ENCODE measurements around the gene TLX2. TPM values are rescaled to one million over a fixed set of nuclear protein-coding genes. Genes with fewer than 3 reads are reported as not detected.

The TLX2 gene
- total and polyA plus RNA-seq, 2 of the 13 experiments (the other 11 are each of a cell fraction or from before 2014, with no cell fraction given) = 0.05 to 0.20 TPM

DNA sequence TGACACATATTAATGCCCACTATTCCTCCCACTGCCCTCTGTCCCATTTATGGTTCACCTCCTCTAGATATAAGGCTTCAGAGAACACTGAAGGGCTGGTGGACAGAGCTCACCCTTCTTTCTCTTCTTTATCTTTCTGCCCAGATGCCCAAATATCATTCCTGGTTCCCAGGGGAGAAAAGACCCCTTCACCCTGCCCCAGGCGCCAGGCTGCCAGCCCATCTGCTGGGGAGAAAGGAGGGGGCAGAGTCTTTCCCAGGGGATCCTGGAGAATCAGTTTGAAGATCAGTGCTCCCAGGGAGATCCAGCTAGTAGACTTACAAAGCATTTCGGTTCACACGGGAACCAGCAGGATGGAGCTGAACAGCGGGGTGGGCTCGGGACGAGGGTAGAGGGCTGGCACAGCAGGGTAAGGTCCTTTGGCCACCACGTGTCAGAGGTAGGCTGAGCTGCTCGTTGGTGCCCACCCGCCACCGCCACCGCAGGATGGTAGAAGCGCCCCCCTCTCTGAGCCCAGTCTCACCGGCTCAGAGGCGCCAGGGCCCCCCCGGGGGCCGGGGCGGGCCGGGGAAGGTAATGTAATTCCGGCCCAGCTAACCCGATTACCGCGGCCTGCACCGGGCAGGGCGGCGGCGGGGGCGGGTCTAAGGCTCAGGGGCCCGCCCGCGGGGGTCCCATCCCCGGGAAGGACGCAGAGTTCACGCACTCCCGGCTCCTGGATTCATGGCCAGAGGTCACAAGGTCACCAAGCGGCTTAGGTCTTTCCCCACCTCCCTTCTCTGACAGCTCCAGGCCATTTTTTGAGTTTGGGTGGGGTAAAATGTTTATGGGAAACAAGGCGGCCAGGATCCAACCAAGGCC lies 1.3 kb upstream of the TLX2 start (continued):
- TF ChIP-seq ZNF660 (CRISPR knock-in tag; IDR thresholded peaks at IDR 0.05; ENCODE audit: borderline replicate concordance, low read depth) = no peak
- TF ChIP-seq PHB2 (IDR thresholded peaks at IDR 0.05; ENCODE audit: partially characterized antibody) = no peak
- TF ChIP-seq HNRNPUL1 (IDR thresholded peaks at IDR 0.05; ENCODE audit: low read depth, low read length) = no peak
- no peak for TF ChIP-seq ZNF441 (CRISPR knock-in tag; IDR thresholded peaks at IDR 0.05; ENCODE audit: borderline replicate concordance)
- TF ChIP-seq, protein P1, sequence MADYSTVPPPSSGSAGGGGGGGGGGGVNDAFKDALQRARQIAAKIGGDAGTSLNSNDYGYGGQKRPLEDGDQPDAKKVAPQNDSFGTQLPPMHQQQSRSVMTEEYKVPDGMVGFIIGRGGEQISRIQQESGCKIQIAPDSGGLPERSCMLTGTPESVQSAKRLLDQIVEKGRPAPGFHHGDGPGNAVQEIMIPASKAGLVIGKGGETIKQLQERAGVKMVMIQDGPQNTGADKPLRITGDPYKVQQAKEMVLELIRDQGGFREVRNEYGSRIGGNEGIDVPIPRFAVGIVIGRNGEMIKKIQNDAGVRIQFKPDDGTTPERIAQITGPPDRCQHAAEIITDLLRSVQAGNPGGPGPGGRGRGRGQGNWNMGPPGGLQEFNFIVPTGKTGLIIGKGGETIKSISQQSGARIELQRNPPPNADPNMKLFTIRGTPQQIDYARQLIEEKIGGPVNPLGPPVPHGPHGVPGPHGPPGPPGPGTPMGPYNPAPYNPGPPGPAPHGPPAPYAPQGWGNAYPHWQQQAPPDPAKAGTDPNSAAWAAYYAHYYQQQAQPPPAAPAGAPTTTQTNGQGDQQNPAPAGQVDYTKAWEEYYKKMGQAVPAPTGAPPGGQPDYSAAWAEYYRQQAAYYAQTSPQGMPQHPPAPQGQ (CRISPR knock-in tag; IDR thresholded peaks at IDR 0.05; ENCODE audit: borderline replicate concordance) = no peak
- TF ChIP-seq ZNF501 (CRISPR knock-in tag; IDR thresholded peaks at IDR 0.05) = peak; percentile 29; the same call in 1 of the 2 replicates
- no peak for TF ChIP-seq ZNF343 (CRISPR knock-in tag; IDR thresholded peaks at IDR 0.05)
- no peak for TF ChIP-seq MYC (CRISPR knock-in tag; IDR thresholded peaks at IDR 0.05; ENCODE audit: borderline replicate concordance)
- TF ChIP-seq, protein P2, sequence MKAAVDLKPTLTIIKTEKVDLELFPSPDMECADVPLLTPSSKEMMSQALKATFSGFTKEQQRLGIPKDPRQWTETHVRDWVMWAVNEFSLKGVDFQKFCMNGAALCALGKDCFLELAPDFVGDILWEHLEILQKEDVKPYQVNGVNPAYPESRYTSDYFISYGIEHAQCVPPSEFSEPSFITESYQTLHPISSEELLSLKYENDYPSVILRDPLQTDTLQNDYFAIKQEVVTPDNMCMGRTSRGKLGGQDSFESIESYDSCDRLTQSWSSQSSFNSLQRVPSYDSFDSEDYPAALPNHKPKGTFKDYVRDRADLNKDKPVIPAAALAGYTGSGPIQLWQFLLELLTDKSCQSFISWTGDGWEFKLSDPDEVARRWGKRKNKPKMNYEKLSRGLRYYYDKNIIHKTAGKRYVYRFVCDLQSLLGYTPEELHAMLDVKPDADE (CRISPR knock-in tag; IDR thresholded peaks at IDR 0.05) = no peak
- no peak for TF ChIP-seq NPAS2 (CRISPR knock-in tag; IDR thresholded peaks at IDR 0.05; ENCODE audit: borderline replicate concordance)
- TF ChIP-seq, protein P3, sequence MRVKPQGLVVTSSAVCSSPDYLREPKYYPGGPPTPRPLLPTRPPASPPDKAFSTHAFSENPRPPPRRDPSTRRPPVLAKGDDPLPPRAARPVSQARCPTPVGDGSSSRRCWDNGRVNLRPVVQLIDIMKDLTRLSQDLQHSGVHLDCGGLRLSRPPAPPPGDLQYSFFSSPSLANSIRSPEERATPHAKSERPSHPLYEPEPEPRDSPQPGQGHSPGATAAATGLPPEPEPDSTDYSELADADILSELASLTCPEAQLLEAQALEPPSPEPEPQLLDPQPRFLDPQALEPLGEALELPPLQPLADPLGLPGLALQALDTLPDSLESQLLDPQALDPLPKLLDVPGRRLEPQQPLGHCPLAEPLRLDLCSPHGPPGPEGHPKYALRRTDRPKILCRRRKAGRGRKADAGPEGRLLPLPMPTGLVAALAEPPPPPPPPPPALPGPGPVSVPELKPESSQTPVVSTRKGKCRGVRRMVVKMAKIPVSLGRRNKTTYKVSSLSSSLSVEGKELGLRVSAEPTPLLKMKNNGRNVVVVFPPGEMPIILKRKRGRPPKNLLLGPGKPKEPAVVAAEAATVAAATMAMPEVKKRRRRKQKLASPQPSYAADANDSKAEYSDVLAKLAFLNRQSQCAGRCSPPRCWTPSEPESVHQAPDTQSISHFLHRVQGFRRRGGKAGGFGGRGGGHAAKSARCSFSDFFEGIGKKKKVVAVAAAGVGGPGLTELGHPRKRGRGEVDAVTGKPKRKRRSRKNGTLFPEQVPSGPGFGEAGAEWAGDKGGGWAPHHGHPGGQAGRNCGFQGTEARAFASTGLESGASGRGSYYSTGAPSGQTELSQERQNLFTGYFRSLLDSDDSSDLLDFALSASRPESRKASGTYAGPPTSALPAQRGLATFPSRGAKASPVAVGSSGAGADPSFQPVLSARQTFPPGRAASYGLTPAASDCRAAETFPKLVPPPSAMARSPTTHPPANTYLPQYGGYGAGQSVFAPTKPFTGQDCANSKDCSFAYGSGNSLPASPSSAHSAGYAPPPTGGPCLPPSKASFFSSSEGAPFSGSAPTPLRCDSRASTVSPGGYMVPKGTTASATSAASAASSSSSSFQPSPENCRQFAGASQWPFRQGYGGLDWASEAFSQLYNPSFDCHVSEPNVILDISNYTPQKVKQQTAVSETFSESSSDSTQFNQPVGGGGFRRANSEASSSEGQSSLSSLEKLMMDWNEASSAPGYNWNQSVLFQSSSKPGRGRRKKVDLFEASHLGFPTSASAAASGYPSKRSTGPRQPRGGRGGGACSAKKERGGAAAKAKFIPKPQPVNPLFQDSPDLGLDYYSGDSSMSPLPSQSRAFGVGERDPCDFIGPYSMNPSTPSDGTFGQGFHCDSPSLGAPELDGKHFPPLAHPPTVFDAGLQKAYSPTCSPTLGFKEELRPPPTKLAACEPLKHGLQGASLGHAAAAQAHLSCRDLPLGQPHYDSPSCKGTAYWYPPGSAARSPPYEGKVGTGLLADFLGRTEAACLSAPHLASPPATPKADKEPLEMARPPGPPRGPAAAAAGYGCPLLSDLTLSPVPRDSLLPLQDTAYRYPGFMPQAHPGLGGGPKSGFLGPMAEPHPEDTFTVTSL (CRISPR knock-in tag; IDR thresholded peaks at IDR 0.05; ENCODE audit: borderline replicate concordance) = no peak
- no peak; the same call in none of the 2 replicates for TF ChIP-seq ETV5 (CRISPR knock-in tag; IDR thresholded peaks at IDR 0.05; ENCODE audit: borderline replicate concordance)
- TF ChIP-seq ZFY (CRISPR knock-in tag; IDR thresholded peaks at IDR 0.05) = peak; percentile 64
- TF ChIP-seq MAFK (conservative IDR thresholded peaks at IDR 0.05 in 1 of 2, IDR thresholded peaks at IDR 0.05 in 1 of 2; ENCODE audit: low read length in 2 of 2) = no peak
- no peak for TF ChIP-seq FIP1L1 (IDR thresholded peaks at IDR 0.05; ENCODE audit: borderline replicate concordance, insufficient read depth, low read depth, low read length)

Measured in HepG2 (cell line).